ENCODE measurements around the gene ST8SIA4.

Gene ST8SIA4

DNA sequence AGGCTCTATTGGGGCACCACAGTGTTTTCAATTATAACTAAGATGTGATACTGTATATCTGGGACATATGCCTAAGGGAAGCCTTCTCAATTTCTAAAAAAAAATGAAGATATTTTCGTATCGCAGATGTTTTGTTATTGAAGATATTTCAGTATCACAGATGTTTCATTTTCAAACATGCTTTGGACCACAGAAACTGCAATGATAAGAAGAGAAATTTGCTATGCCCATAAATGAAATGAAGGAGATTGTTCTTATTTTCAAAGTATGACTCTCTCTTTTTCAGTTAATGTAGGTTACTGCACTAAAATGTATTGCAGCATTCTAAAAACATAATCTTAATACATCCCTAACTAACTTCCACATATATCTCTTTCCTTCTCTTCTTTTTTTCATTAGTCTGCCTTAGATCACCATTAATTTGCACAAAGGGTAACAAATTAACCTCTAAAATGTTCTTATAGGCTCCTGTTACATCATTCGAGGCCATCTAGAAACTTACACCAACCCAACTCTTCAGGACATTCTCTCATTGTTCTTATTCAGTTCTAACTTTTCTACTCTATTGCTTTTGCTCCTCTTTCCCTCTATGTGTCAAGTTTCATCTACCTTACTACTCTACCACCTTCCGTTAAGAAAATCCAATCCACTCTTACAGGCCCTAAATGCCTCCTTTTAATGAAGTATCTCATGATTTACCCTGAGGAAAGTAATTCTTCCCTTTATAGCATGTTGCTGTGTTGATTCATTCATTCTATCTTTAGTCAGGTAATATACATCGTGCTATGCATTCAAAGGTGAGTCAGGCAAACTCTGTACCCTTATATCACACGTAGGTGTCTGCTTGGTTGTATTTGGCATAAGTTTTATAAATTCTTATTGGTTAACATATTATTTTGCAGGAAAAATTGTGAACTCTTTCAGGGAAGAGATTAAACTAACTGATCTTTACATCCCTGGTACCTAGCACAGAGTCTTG, 70.5 kb downstream of the ST8SIA4 start:
- Histone ChIP-seq H3K23ac (ENCODE audit: low read length) (no peak overlapping the region), H2BK120ac (ENCODE audit: low read depth, low read length) (no peak overlapping the region), H3K36me3 (ENCODE audit: control insufficient read depth, insufficient read depth, low read length) (no peaks in the 10 kb centered on the region), H3K56ac (ENCODE audit: low read length) (no peak overlapping the region), H3K4me3 (ENCODE audit: low read length) (no peak overlapping the region), H4K8ac (ENCODE audit: low read depth, low read length) (no peak overlapping the region), H3K4me1 (ENCODE audit: control insufficient read depth, low read depth, low read length) (peaks cover 2% of the 10 kb centered on the region), H2BK5ac (ENCODE audit: low read length) (no peak overlapping the region), H2AK5ac (ENCODE audit: low read length) (no peak overlapping the region), H3K27ac (ENCODE audit: low read depth, low read length) (no peak overlapping the region), H3K79me1 (ENCODE audit: low read length) (no peaks in the 10 kb centered on the region), H4K5ac (ENCODE audit: low read length) (no peak overlapping the region), H3K9ac (ENCODE audit: low read length) (no peak overlapping the region), H3K18ac (ENCODE audit: low read length) (no peak overlapping the region), H3K4me2 (ENCODE audit: low read length) (no peak overlapping the region), H3K4ac (ENCODE audit: low read depth, low read length) (no peak overlapping the region), H2BK15ac (replicated peaks; ENCODE audit: low read depth) (no peak overlapping the region), H3K79me2 (ENCODE audit: control insufficient read depth, insufficient read depth, low read length) (no peaks in the 10 kb centered on the region), H3K27me3 (ENCODE audit: insufficient read depth, low read length, poor library complexity) (no peaks in the 10 kb centered on the region)
- no peak for DNase-seq
- WGBS (ENCODE audit: extremely low coverage, insufficient coverage, low lambda C conversion rate): 100% methylated on average over 1 of the region's 6 CpGs

DNA sequence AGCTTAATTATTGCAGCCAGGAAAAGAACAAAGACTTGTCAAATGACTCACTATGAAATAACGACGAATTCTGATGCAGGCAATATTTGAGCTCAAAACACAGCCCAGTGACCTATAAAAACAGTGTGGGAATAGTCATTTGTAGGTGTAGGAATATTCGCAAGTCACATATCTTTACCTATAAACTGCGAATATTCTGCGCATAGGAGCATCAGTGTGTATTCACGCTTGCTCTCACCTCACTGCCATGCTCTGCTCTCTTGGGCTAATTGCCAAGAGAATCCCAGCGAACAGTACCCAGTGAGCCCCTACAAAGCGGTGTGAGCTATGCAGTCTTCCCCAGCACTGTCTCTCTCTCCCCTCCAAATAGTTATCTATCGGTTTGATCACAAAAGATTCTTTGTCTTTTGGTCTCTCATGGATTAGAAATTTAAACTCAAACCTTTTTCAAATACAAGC, 74.2 kb downstream of the ST8SIA4 start:
- no peak overlapping the region for H3K4me2 ChIP-seq (ENCODE audit: low read length)
- no peaks in the 10 kb centered on the region for H3K79me2 ChIP-seq (ENCODE audit: control insufficient read depth, insufficient read depth, low read length)
- no peak overlapping the region for H2BK120ac ChIP-seq (ENCODE audit: low read depth, low read length)
- H4K5ac ChIP-seq (ENCODE audit: low read length): no peak overlapping the region
- H4K8ac ChIP-seq (ENCODE audit: low read depth, low read length): no peak overlapping the region
- H3K4me3 ChIP-seq (ENCODE audit: low read length): no peak overlapping the region
- H3K4me1 ChIP-seq (ENCODE audit: control insufficient read depth, low read depth, low read length): peaks cover 2% of the 10 kb centered on the region
- no peak overlapping the region for H2AK5ac ChIP-seq (ENCODE audit: low read length)
- no peaks in the 10 kb centered on the region for H3K79me1 ChIP-seq (ENCODE audit: low read length)
- no CpG with 5 or more reads among the region's 9 CpGs for WGBS (ENCODE audit: extremely low coverage, insufficient coverage, low lambda C conversion rate)
- H3K23ac ChIP-seq (ENCODE audit: low read length): no peak overlapping the region
- H3K9ac ChIP-seq (ENCODE audit: low read length): no peak overlapping the region
- H2BK5ac ChIP-seq (ENCODE audit: low read length): no peak overlapping the region
- no peak overlapping the region for H3K27ac ChIP-seq (ENCODE audit: low read depth, low read length)
- no peak for DNase-seq
- H3K36me3 ChIP-seq (ENCODE audit: control insufficient read depth, insufficient read depth, low read length): no peaks in the 10 kb centered on the region
- H3K27me3 ChIP-seq (ENCODE audit: insufficient read depth, low read length, poor library complexity): no peaks in the 10 kb centered on the region
- no peak overlapping the region for H3K56ac ChIP-seq (ENCODE audit: low read length)
- no peak overlapping the region for H3K18ac ChIP-seq (ENCODE audit: low read length)
- no peak overlapping the region for H3K4ac ChIP-seq (ENCODE audit: low read depth, low read length)
- no peak overlapping the region for H2BK15ac ChIP-seq (replicated peaks; ENCODE audit: low read depth)

DNA sequence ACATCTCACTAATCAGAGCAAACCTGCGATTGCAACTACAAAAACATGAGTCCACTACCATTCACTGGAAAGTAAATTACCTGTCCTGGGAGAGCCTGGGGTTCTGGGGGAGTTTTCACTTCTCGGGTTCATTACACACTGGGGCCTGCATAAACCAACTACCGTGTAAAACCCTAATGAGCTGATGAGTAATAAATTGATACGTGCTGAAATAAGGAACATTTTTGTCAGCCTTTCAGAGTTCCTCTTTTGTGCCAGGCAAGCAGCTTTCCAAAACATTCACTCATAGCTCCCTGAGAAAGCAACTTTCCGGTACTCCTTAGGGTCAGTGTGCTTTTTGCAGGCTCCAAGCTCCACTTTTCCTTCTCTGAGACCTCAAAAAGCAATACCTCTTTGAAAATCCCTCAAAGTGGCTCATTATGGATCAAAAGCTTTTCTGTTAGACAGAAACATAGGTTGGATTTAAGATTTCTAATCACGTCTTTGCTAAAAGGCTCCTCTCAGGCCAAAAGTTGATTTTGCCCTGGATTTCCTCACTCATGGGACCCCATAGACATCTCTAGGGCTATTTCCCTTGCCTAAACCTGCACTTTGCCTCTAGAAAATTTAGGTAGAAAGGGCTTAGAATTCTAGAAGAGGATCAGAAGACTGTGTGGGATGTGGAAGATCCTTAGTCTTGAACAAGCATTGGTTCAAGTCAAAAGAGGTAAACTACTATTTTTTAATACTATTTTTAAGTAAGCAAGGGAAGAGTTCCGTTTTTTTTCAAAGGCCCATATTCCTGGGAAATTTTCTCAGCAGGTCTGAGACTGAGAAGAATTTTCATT, 74.8 kb downstream of the ST8SIA4 start:
- Histone ChIP-seq H3K27me3 (ENCODE audit: insufficient read depth, low read length, poor library complexity) (no peaks in the 10 kb centered on the region), H3K79me1 (ENCODE audit: low read length) (no peaks in the 10 kb centered on the region), H2AK5ac (ENCODE audit: low read length) (no peak overlapping the region), H3K56ac (ENCODE audit: low read length) (no peak overlapping the region), H3K18ac (ENCODE audit: low read length) (no peak overlapping the region), H3K4ac (ENCODE audit: low read depth, low read length) (no peak overlapping the region), H4K8ac (ENCODE audit: low read depth, low read length) (no peak overlapping the region), H2BK5ac (ENCODE audit: low read length) (no peak overlapping the region), H3K27ac (ENCODE audit: low read depth, low read length) (no peak overlapping the region), H3K4me2 (ENCODE audit: low read length) (no peak overlapping the region), H2BK15ac (replicated peaks; ENCODE audit: low read depth) (no peak overlapping the region), H3K4me1 (ENCODE audit: control insufficient read depth, low read depth, low read length) (peaks cover 2% of the 10 kb centered on the region), H3K36me3 (ENCODE audit: control insufficient read depth, insufficient read depth, low read length) (no peaks in the 10 kb centered on the region), H3K23ac (ENCODE audit: low read length) (no peak overlapping the region), H3K9ac (ENCODE audit: low read length) (no peak overlapping the region), H4K5ac (ENCODE audit: low read length) (no peak overlapping the region), H3K79me2 (ENCODE audit: control insufficient read depth, insufficient read depth, low read length) (no peaks in the 10 kb centered on the region), H3K4me3 (ENCODE audit: low read length) (no peak overlapping the region), H2BK120ac (ENCODE audit: low read depth, low read length) (no peak overlapping the region)
- WGBS (ENCODE audit: extremely low coverage, insufficient coverage, low lambda C conversion rate): no CpG with 5 or more reads among the region's 7 CpGs
- DNase-seq: no peak

DNA sequence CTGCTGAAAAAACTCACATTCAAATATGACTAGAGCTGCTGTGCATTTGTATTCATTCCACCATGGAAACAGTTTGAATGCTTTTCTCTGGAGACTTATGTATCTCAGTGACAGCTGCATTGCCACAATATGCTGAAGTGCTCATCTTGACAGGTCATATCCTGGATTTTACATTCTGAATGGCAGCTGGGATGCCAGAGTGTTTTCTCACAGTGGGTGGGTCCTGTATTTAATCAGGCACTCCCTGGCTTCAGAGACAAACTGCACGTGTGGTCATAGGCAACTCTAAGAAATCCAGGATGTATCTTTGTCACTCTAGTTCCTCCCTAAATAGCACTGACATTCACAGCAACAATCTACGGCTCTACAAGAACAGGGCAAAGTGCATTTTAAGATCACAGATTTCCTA, 75.6 kb downstream of the ST8SIA4 start:
- no peak for DNase-seq
- no peak overlapping the region for H3K18ac ChIP-seq (ENCODE audit: low read length)
- H3K4ac ChIP-seq (ENCODE audit: low read depth, low read length): no peak overlapping the region
- H3K27me3 ChIP-seq (ENCODE audit: insufficient read depth, low read length, poor library complexity): no peaks in the 10 kb centered on the region
- H3K36me3 ChIP-seq (ENCODE audit: control insufficient read depth, insufficient read depth, low read length): no peaks in the 10 kb centered on the region
- no CpG with 5 or more reads among the region's 2 CpGs for WGBS (ENCODE audit: extremely low coverage, insufficient coverage, low lambda C conversion rate)
- H3K4me3 ChIP-seq (ENCODE audit: low read length): no peak overlapping the region
- no peak overlapping the region for H3K9ac ChIP-seq (ENCODE audit: low read length)
- H2BK5ac ChIP-seq (ENCODE audit: low read length): no peak overlapping the region
- no peak overlapping the region for H2BK120ac ChIP-seq (ENCODE audit: low read depth, low read length)
- H4K8ac ChIP-seq (ENCODE audit: low read depth, low read length): no peak overlapping the region
- no peak overlapping the region for H4K5ac ChIP-seq (ENCODE audit: low read length)
- H3K79me2 ChIP-seq (ENCODE audit: control insufficient read depth, insufficient read depth, low read length): no peaks in the 10 kb centered on the region
- no peak overlapping the region for H3K23ac ChIP-seq (ENCODE audit: low read length)
- no peaks in the 10 kb centered on the region for H3K79me1 ChIP-seq (ENCODE audit: low read length)
- peaks cover 2% of the 10 kb centered on the region for H3K4me1 ChIP-seq (ENCODE audit: control insufficient read depth, low read depth, low read length)
- no peak overlapping the region for H2AK5ac ChIP-seq (ENCODE audit: low read length)
- no peak overlapping the region for H3K56ac ChIP-seq (ENCODE audit: low read length)
- H3K27ac ChIP-seq (ENCODE audit: low read depth, low read length): no peak overlapping the region
- H3K4me2 ChIP-seq (ENCODE audit: low read length): no peak overlapping the region
- H2BK15ac ChIP-seq (replicated peaks; ENCODE audit: low read depth): no peak overlapping the region

DNA sequence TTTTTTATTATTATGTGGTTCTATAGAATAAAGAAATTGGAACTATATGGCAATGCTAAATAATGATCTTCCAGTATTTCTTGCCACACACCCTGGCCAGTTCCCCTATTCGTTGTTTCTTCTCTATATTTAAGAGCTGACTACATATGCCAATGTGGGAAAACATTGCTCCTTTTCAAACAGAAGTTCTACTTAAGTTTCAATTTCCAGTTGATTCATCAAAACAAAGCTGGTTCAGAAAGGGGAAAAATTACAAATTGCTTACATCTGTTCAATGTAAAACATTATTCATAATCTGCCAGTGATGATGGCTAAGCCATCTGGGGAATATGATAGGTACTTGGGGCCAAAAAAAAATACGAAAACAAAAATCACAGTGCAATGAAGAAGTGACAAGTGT, 76.9 kb downstream of the ST8SIA4 start:
- no peaks in the 10 kb centered on the region for H3K36me3 ChIP-seq (ENCODE audit: control insufficient read depth, insufficient read depth, low read length)
- no peak for DNase-seq
- no peak overlapping the region for H2BK5ac ChIP-seq (ENCODE audit: low read length)
- H3K4me2 ChIP-seq (ENCODE audit: low read length): no peak overlapping the region
- H3K4me3 ChIP-seq (ENCODE audit: low read length): no peak overlapping the region
- H3K9ac ChIP-seq (ENCODE audit: low read length): no peak overlapping the region
- WGBS (ENCODE audit: extremely low coverage, insufficient coverage, low lambda C conversion rate): no CpG with 5 or more reads among the region's 2 CpGs
- no peaks in the 10 kb centered on the region for H3K79me1 ChIP-seq (ENCODE audit: low read length)
- no peak overlapping the region for H3K27ac ChIP-seq (ENCODE audit: low read depth, low read length)
- H3K56ac ChIP-seq (ENCODE audit: low read length): no peak overlapping the region
- no peaks in the 10 kb centered on the region for H3K79me2 ChIP-seq (ENCODE audit: control insufficient read depth, insufficient read depth, low read length)
- no peak overlapping the region for H2AK5ac ChIP-seq (ENCODE audit: low read length)
- H4K5ac ChIP-seq (ENCODE audit: low read length): no peak overlapping the region
- H2BK120ac ChIP-seq (ENCODE audit: low read depth, low read length): no peak overlapping the region
- no peaks in the 10 kb centered on the region for H3K27me3 ChIP-seq (ENCODE audit: insufficient read depth, low read length, poor library complexity)
- H3K4ac ChIP-seq (ENCODE audit: low read depth, low read length): no peak overlapping the region
- H3K18ac ChIP-seq (ENCODE audit: low read length): no peak overlapping the region
- H4K8ac ChIP-seq (ENCODE audit: low read depth, low read length): no peak overlapping the region
- H3K23ac ChIP-seq (ENCODE audit: low read length): no peak overlapping the region
- peaks cover 2% of the 10 kb centered on the region for H3K4me1 ChIP-seq (ENCODE audit: control insufficient read depth, low read depth, low read length)
- no peak overlapping the region for H2BK15ac ChIP-seq (replicated peaks; ENCODE audit: low read depth)
